Astrocyte (in vitro differentiated cells and primary cell): ENCODE measurements around the gene DUSP15.

Experiments
- CTCF ChIP-seq: IDR thresholded peaks from 2 replicates; pipeline ENCODE4 v1.5.1; 2011; ENCODE audit warnings: low read depth, mild to moderate bottlenecking, inconsistent platforms, low read length, moderate library complexity; ENCODE audit not compliant: insufficient read depth
- EZH2 ChIP-seq: IDR thresholded peaks from 2 replicates; pipeline ENCODE4 v1.6.1; 2012; ENCODE audit warnings: mild to moderate bottlenecking, low read length, inconsistent platforms; ENCODE audit not compliant: insufficient read depth

- TF ChIP-seq CTCF (no peak), EZH2 (no peak)
Measured at GRCh38 chr20:31816221-31816620, 54.1 kb downstream of the DUSP15 start.
